ENCODE data around the gene MRM2.

Gene MRM2

DNA sequence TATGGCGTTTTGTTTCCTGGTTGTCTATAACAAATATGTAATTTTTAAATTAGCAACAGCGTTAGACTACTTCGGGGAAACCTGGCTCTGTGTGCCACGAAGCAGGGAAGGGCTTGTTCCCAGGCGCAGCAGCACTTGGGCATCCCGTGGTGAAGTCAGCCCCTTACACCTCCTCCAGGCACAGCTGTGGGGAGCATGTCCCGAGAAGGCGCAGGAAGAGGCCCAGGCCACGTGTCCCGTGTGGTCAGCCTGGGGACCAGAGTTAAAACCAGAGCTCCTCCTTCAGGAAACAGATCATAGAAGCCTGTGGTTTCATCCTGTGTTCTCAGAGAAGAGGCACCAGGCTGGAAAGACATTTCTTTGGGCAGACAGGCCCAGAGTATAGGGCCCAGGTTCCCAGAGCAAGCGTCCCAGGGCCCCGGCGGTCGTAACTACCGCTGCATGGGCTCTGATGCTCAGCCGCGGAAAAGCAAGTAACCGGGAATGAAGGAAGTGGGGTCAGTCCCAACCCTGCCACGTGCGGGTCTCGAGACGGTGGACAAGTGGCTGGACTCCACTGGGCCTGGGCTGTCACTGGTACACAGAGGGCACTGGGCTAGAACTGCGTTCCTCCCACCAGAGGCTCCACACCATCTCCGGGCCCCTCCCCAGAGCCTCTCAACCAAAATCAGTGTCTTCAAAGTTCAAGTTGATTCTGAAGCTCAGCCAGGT, 7.1 kb upstream of the MRM2 start:
- H3K27me3 ChIP-seq, result no peaks in the 10 kb centered on the region
- H3K4me1 ChIP-seq (ENCODE audit: control insufficient read depth in 1 of 2, insufficient read depth in 1 of 2, low read depth in 1 of 2, low read length in 1 of 2), result peaks cover 17 to 24% of the 10 kb centered on the region in 2 experiments
- no peaks in the 10 kb centered on the region for H3K36me3 ChIP-seq
- H3K27ac ChIP-seq, result peak overlapping the region; percentile 24
- H3K4me3 ChIP-seq (ENCODE audit: low read depth in 1 of 2, low read length in 1 of 2), result no peak overlapping the region
- no peaks in the 10 kb centered on the region for H3K9me3 ChIP-seq
- TF ChIP-seq, protein P1, sequence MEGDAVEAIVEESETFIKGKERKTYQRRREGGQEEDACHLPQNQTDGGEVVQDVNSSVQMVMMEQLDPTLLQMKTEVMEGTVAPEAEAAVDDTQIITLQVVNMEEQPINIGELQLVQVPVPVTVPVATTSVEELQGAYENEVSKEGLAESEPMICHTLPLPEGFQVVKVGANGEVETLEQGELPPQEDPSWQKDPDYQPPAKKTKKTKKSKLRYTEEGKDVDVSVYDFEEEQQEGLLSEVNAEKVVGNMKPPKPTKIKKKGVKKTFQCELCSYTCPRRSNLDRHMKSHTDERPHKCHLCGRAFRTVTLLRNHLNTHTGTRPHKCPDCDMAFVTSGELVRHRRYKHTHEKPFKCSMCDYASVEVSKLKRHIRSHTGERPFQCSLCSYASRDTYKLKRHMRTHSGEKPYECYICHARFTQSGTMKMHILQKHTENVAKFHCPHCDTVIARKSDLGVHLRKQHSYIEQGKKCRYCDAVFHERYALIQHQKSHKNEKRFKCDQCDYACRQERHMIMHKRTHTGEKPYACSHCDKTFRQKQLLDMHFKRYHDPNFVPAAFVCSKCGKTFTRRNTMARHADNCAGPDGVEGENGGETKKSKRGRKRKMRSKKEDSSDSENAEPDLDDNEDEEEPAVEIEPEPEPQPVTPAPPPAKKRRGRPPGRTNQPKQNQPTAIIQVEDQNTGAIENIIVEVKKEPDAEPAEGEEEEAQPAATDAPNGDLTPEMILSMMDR (IDR thresholded peaks at IDR 0.05), result no peak

DNA sequence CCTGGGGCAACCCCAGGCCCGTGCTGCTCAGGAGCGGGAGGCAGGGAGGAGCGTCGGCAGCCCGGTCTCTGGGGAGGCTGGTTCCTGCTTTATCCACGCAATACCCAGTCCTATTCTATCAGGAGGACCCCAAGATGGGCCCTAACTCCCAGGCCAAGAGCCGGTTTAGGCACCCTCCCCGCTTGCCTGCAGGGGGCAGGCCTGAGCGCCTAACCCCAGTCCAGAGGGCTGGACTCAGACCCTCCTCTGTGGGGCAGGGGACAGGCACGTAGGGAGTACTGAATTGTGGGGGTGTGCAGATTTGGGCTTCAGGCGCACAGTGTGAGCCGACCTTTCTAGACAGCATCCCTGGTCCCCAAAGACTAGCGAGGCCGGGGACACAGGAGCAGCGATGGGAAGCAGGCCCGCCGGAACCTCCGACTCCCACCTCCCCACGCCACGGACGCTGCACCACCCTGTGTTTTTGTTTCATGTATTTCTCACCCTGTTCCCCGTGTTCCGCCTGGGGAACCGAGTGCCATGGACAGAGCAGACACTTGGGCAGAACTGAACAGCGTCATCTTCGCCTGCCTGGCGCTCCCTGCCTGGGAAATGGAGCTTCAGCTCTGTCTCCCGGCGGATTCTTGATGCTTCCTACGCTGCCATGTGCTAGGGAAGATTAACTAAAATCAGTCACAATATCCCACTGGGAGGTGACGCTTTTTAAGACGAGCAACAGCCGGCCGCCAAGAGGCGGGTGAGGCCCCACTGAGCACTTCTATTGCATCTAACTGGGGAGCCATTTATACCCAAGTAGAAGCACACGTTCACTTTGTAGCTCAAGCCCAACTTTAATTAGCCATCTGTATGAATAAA, 5.4 kb upstream of the MRM2 start:
- no peaks in the 10 kb centered on the region for H3K27me3 ChIP-seq
- H3K36me3 ChIP-seq, result no peaks in the 10 kb centered on the region
- H3K9me3 ChIP-seq, result no peaks in the 10 kb centered on the region
- H3K27ac ChIP-seq, result no peak overlapping the region
- peaks cover 27 to 31% of the 10 kb centered on the region in 2 experiments for H3K4me1 ChIP-seq (ENCODE audit: control insufficient read depth in 1 of 2, insufficient read depth in 1 of 2, low read depth in 1 of 2, low read length in 1 of 2)
- TF ChIP-seq, protein P1 (IDR thresholded peaks at IDR 0.05), result peak; percentile 52
- no peak overlapping the region for H3K4me3 ChIP-seq (ENCODE audit: low read depth in 1 of 2, low read length in 1 of 2)

DNA sequence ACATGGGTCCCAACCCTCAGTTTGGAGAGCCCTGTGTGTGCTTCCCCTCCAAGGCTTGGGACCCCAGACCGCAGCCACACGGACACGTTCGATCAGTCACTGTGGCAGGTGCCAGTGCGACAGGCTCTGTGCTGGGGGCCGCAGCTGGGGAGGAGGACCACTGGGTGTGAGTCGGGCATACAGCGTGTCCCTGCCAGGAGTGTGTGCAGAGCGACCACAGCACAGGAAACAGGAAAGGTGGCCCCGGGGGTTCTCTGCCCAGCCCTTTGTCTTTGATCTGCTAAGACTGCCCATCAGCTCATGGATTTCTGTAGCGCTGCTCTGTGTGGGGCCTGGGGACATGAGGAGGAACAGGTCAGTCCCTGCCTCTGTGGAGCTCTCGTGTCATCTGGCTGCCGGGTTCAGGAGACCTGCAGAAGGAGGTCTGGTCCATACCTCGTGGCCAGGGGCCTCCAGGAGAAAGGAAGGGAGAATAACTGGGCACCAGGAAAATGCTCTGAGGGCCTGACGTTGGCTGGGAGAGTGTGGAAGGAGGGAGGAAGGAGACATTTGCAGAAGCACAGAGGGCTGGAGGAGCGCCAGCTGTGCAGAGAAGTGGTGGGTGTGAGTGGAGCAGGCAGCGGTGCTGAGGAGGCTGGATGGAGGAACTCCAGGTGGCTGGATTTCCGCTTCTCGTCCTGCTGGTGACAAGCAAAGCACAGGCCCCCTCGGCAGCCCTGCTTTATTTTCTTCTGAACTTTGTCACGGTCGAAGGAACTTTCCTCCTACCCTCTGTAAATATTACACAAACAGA, 4.1 kb upstream of the MRM2 start:
- Histone ChIP-seq H3K4me3 (ENCODE audit: low read depth in 1 of 2, low read length in 1 of 2) (no peak overlapping the region), H3K9me3 (no peaks in the 10 kb centered on the region), H3K27me3 (no peaks in the 10 kb centered on the region), H3K27ac (no peak overlapping the region), H3K4me1 (ENCODE audit: control insufficient read depth in 1 of 2, insufficient read depth in 1 of 2, low read depth in 1 of 2, low read length in 1 of 2) (peaks cover 35 to 39% of the 10 kb centered on the region in 2 experiments), H3K36me3 (no peaks in the 10 kb centered on the region)
- TF ChIP-seq, protein P1 (IDR thresholded peaks at IDR 0.05), result no peak

DNA sequence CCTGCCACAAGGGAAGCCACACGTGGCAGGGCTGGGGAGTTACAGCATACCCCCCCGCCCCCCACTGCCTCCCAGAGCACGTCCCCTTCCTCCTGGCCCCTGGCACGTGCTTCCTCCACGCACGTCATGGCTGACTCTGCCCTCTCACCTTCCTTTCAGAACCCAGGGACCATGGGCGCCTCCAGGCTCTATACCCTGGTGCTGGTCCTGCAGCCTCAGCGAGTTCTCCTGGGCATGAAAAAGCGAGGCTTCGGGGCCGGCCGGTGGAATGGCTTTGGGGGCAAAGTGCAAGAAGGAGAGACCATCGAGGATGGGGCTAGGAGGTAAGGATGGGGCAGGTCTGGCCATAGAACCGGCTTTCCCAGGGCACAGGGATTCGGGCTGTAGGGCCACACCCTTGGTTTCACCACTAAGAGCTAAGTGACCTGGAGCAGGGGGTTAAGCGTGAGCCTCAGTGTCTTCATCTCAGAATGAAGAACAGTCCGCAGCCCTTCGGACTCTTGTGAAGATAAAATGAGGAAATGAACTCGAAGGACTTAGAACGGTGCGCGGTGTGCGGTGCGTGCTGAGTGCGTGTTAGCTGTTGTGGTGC, 2.5 kb upstream of the MRM2 start:
- peaks cover 34% of the 10 kb centered on the region in 2 experiments for H3K4me1 ChIP-seq (ENCODE audit: control insufficient read depth in 1 of 2, insufficient read depth in 1 of 2, low read depth in 1 of 2, low read length in 1 of 2)
- H3K4me3 ChIP-seq (ENCODE audit: low read depth in 1 of 2, low read length in 1 of 2), result no peak overlapping the region
- no peak overlapping the region for H3K27ac ChIP-seq
- H3K9me3 ChIP-seq, result no peaks in the 10 kb centered on the region
- no peaks in the 10 kb centered on the region for H3K27me3 ChIP-seq
- H3K36me3 ChIP-seq, result peaks cover under 1% of the 10 kb centered on the region
- TF ChIP-seq, protein P1 (IDR thresholded peaks at IDR 0.05), result no peak

DNA sequence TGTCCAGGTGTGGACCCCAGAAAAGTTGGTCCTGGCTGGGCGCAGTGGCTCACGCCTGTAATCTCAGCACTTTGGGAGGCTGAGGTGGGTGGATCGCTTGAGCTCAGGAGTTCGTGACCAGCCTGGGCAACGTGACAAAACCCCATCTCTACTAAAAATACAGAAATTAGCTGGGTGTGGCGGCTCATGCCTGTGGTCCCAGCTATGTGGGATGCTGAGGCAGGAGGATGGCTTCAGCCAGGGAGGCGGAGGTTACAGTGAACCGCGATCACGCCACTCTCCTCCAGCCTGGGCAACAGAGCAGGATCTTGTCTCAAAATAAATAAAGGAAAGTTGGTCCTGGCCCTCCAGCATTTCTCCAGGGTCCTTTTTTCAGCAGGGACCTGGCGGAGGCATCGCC, 1.5 kb upstream of the MRM2 start:
- Histone ChIP-seq H3K36me3 (peaks cover 8% of the 10 kb centered on the region), H3K4me3 (ENCODE audit: low read depth in 1 of 2, low read length in 1 of 2) (no peak overlapping the region), H3K9me3 (no peaks in the 10 kb centered on the region), H3K4me1 (ENCODE audit: control insufficient read depth in 1 of 2, insufficient read depth in 1 of 2, low read depth in 1 of 2, low read length in 1 of 2) (peaks cover 24 to 25% of the 10 kb centered on the region in 2 experiments), H3K27me3 (no peaks in the 10 kb centered on the region), H3K27ac (no peak overlapping the region)
- TF ChIP-seq, protein P1 (IDR thresholded peaks at IDR 0.05), result no peak
